ENCODE results near the gene ADARB2. TPM values are rescaled to one million over a fixed set of nuclear protein-coding genes. Genes with fewer than 3 reads are reported as not detected.
A peak's percentile ranks its signal among the peaks of the same experiment; 100 is the strongest.

ADARB2 gene
- total RNA-seq, 1 donor from 2014 or later, result 1.8 TPM

DNA sequence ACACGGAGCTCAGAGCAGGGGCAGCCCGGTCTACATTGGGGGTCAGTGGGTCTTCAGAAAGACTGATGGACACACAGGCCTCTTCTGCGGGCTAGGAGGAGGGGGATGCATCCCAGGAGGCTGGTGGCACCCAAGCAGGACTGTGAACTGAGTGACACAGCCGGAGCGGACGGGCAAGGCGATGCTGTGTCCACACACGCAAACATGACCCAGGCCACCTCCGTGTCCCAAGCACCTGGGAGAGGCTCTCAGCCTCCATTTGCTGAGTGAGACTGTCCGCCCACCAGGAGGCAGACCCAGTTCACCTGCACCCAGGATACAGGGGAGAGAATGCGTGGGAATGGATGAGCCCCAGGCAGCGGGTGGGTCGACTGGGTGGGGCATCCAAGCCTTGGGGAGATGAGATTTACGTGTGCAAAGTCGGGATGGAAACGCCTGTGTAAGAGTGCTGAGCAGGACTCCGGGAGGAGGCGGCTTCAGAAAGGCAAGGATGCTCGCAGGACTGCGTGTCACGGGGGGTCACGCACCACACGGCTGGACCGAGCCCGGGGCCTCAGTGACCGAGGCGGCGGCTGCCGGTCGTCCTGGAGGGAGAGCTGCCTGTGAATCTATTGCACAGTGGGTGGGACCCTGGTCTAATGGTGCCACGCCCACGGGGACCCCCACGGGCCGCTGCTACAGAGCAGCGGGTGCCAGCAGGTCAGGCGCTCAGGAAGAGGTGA is 262.8 kb downstream of the ADARB2 start:
- peak overlapping the region; percentile 19 for H3K27ac Mint-ChIP-seq (ENCODE audit: unreplicated experiment)
- H3K36me3 Mint-ChIP-seq (ENCODE audit: low read depth), result peaks cover 7% of the 10 kb centered on the region
- DNase-seq (ENCODE audit: low read depth, low spot score), result no peak
- no peaks in the 10 kb centered on the region for H3K27me3 Mint-ChIP-seq (ENCODE audit: low read depth)
- peaks cover 44% of the 10 kb centered on the region for H3K4me1 Mint-ChIP-seq
- no peak overlapping the region for H3K4me3 Mint-ChIP-seq
- TF ChIP-seq, protein P1, sequence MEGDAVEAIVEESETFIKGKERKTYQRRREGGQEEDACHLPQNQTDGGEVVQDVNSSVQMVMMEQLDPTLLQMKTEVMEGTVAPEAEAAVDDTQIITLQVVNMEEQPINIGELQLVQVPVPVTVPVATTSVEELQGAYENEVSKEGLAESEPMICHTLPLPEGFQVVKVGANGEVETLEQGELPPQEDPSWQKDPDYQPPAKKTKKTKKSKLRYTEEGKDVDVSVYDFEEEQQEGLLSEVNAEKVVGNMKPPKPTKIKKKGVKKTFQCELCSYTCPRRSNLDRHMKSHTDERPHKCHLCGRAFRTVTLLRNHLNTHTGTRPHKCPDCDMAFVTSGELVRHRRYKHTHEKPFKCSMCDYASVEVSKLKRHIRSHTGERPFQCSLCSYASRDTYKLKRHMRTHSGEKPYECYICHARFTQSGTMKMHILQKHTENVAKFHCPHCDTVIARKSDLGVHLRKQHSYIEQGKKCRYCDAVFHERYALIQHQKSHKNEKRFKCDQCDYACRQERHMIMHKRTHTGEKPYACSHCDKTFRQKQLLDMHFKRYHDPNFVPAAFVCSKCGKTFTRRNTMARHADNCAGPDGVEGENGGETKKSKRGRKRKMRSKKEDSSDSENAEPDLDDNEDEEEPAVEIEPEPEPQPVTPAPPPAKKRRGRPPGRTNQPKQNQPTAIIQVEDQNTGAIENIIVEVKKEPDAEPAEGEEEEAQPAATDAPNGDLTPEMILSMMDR (conservative IDR thresholded peaks at IDR 0.05), result no peak
- H3K9me3 Mint-ChIP-seq, result peaks cover 10% of the 10 kb centered on the region

DNA sequence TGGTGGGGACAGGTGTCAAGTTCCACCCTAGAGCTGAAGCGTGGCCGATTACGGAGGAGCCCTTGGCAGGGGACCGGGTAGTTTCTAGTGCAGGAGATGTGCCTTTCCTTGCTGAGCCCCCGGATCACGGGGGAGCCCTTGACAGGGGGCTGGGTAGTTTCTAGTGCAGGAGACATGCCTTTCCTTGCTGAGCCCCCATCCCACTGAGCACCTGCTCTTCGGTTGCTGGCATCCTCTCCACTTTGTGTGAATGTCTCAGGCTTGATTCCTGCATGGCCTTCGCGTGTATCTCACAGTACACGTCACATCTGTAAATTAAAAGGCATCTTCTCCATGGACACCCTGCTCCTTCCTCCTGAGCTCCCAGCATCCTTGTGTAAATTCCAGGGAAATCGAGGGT is 263.5 kb downstream of the ADARB2 start:
- H3K27ac Mint-ChIP-seq (ENCODE audit: unreplicated experiment), result no peak overlapping the region
- H3K4me1 Mint-ChIP-seq, result peaks cover 50% of the 10 kb centered on the region
- H3K4me3 Mint-ChIP-seq, result peak overlapping the region; percentile 19
- no peak for DNase-seq (ENCODE audit: low read depth, low spot score)
- peaks cover 7% of the 10 kb centered on the region for H3K36me3 Mint-ChIP-seq (ENCODE audit: low read depth)
- TF ChIP-seq, protein P1 (conservative IDR thresholded peaks at IDR 0.05), result no peak
- no peaks in the 10 kb centered on the region for H3K27me3 Mint-ChIP-seq (ENCODE audit: low read depth)
- H3K9me3 Mint-ChIP-seq, result peaks cover 7% of the 10 kb centered on the region

DNA sequence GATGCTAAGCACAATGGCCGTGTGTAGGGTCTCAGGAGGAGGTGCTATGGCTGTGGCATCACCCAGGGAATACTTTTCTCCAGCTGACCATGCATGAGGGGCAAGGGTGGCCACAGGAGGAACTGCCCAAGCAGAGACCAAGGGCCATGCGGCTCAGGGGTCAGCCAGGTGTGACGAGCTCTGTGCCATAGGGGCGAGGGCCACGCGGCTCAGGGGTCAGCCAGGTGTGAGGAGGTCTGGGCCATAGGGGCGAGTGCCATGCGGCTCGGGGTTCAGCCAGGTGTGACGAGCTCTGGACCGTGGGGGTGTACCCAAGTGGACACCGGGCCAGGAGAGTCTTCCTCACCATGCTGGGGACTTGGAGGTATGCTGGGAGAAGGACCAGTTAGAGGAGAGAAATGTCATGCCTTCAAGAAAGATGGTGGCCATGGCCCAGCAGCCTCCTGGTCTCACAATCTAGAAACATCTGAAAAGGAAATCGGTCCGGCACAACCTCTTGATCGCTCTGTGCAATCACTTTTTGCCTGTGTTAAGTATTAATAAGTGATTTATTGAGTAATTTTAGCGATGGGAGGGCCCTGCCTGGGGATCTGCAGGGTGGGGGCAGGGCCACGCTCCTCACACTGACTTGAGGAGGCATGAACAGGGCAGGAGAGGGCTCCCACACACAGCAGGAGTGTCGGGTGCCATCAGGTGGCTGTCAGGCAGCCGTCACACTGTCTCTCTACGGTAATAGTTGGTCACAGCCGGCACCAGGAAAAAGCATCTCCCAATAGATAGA is 265.0 kb downstream of the ADARB2 start:
- Mint-ChIP-seq H3K36me3 (ENCODE audit: low read depth) (peaks cover 2% of the 10 kb centered on the region), H3K4me1 (peaks cover 52% of the 10 kb centered on the region), H3K27ac (ENCODE audit: unreplicated experiment) (no peak overlapping the region), H3K27me3 (ENCODE audit: low read depth) (no peaks in the 10 kb centered on the region), H3K4me3 (no peak overlapping the region), H3K9me3 (peaks cover 3% of the 10 kb centered on the region)
- TF ChIP-seq, protein P1 (conservative IDR thresholded peaks at IDR 0.05), result no peak
- no peak for DNase-seq (ENCODE audit: low read depth, low spot score)

DNA sequence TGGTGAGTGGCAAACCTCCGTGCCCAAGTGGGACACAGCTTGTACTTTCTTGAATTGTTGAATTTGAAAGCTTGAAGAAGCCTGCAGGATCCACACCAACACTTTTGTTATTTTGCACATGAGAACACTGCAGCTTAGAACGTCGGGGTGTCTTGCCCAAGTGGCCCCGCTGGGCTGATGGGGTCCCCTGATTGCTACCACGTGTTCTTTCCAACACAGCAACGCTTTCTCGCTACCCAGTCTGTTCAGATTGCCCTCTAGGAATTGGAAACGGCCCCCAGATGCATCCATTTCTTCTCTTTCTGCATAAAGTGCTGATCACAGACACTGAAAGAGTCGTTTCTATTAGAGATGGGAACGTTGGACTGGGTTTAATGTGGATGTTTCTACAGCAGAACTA is 268.5 kb downstream of the ADARB2 start:
- H3K9me3 Mint-ChIP-seq, result no peaks in the 10 kb centered on the region
- TF ChIP-seq, protein P1 (conservative IDR thresholded peaks at IDR 0.05), result no peak
- no peaks in the 10 kb centered on the region for H3K27me3 Mint-ChIP-seq (ENCODE audit: low read depth)
- DNase-seq (ENCODE audit: low read depth, low spot score), result no peak
- peaks cover 31% of the 10 kb centered on the region for H3K4me1 Mint-ChIP-seq
- no peaks in the 10 kb centered on the region for H3K36me3 Mint-ChIP-seq (ENCODE audit: low read depth)
- no peak overlapping the region for H3K27ac Mint-ChIP-seq (ENCODE audit: unreplicated experiment)
- no peak overlapping the region for H3K4me3 Mint-ChIP-seq

DNA sequence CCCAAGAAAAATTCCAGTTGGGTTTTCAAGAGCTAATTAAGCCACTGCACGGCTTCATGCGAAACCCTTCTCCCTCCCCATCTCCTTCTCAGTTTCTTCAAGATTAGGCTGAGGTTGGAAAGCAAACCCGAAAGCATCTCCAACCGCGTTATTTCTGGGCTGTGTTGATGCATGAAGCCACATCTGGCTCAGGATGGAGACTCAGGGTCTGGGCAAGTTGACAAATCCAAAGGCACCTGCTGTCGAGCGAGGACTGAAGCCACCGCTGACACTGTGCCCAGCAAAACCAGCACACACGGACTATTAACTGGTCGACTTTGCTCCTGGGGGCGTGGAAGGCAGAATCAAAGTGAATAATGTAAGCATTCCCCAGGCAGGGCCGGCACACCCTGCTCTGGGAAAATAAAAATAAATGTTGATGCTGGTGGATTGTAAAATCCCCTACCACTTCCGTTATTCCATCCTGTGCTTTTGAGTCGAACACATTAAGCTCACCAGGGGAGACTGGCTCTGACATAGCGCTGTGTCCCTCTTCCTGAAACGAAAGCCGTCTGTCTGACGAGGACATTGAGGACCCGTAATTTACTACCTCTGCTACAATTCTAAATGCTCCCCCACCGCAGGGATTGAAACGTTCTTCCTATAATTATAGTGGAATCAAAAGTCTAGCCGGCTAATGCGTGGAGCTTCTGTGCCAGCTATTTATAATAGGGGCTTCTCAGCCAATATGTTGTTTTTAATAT is 269.8 kb downstream of the ADARB2 start:
- Mint-ChIP-seq H3K27me3 (ENCODE audit: low read depth) (no peaks in the 10 kb centered on the region), H3K9me3 (no peaks in the 10 kb centered on the region), H3K36me3 (ENCODE audit: low read depth) (no peaks in the 10 kb centered on the region), H3K4me1 (peaks cover 36% of the 10 kb centered on the region), H3K4me3 (no peak overlapping the region), H3K27ac (ENCODE audit: unreplicated experiment) (no peak overlapping the region)
- TF ChIP-seq, protein P1 (conservative IDR thresholded peaks at IDR 0.05), result no peak
- no peak for DNase-seq (ENCODE audit: low read depth, low spot score)
